ENCODE results near the gene MAPK8IP3.
"Not testable (repeated sequence)": the region's sequence is repeated elsewhere in the genome, so short reads cannot be mapped to it uniquely, and the experiment has no call there.

The MAPK8IP3 gene

GRCh38 chr16:1696863-1697262 lies 9.1 kb upstream of the MAPK8IP3 start:
- no peak for DNase-seq (ENCODE audit: low read depth, low spot score)
- H3K9me3 ChIP-seq (ENCODE audit: control insufficient read depth, insufficient read depth, low read length) = no peaks in the 10 kb centered on the region
- no CpG with 5 or more reads among the region's 5 CpGs for WGBS (ENCODE audit: insufficient coverage, insufficient read length)
- no peaks in the 10 kb centered on the region for H3K27me3 ChIP-seq (ENCODE audit: control insufficient read depth, insufficient read depth, low read length)
- H3K4me1 ChIP-seq (ENCODE audit: control insufficient read depth, insufficient read depth, low read length) = no peaks in the 10 kb centered on the region; the same call in 1 of the 2 replicates
- no peak overlapping the region for H3K27ac ChIP-seq (ENCODE audit: low read length)
- peaks cover 38% of the 10 kb centered on the region for H3K36me3 ChIP-seq (ENCODE audit: control insufficient read depth, insufficient read depth, low read length)
- no peak overlapping the region for H3K4me3 ChIP-seq (ENCODE audit: low read length)

GRCh38 chr16:1698680-1699079 lies 7.3 kb upstream of the MAPK8IP3 start:
- no peaks in the 10 kb centered on the region for H3K4me1 ChIP-seq (ENCODE audit: control insufficient read depth, insufficient read depth, low read length)
- no peaks in the 10 kb centered on the region for H3K9me3 ChIP-seq (ENCODE audit: control insufficient read depth, insufficient read depth, low read length)
- no peaks in the 10 kb centered on the region for H3K27me3 ChIP-seq (ENCODE audit: control insufficient read depth, insufficient read depth, low read length)
- peaks cover 33% of the 10 kb centered on the region for H3K36me3 ChIP-seq (ENCODE audit: control insufficient read depth, insufficient read depth, low read length)
- no peak overlapping the region for H3K4me3 ChIP-seq (ENCODE audit: low read length)
- no peak overlapping the region for H3K27ac ChIP-seq (ENCODE audit: low read length)
- no peak for DNase-seq (ENCODE audit: low read depth, low spot score)
- no CpG with 5 or more reads among the region's 10 CpGs for WGBS (ENCODE audit: insufficient coverage, insufficient read length)

GRCh38 chr16:1700246-1700645 lies 5.7 kb upstream of the MAPK8IP3 start:
- H3K36me3 ChIP-seq (ENCODE audit: control insufficient read depth, insufficient read depth, low read length) = peaks cover 33% of the 10 kb centered on the region
- no peaks in the 10 kb centered on the region for H3K27me3 ChIP-seq (ENCODE audit: control insufficient read depth, insufficient read depth, low read length)
- H3K4me1 ChIP-seq (ENCODE audit: control insufficient read depth, insufficient read depth, low read length) = no peaks in the 10 kb centered on the region
- H3K9me3 ChIP-seq (ENCODE audit: control insufficient read depth, insufficient read depth, low read length) = no peaks in the 10 kb centered on the region
- no peak overlapping the region for H3K27ac ChIP-seq (ENCODE audit: low read length)
- DNase-seq (ENCODE audit: low read depth, low spot score) = no peak
- no peak overlapping the region for H3K4me3 ChIP-seq (ENCODE audit: low read length)
- WGBS (ENCODE audit: insufficient coverage, insufficient read length) = no CpG with 5 or more reads among the region's 3 CpGs

GRCh38 chr16:1701216-1701878 lies 4.6 kb upstream of the MAPK8IP3 start:
- no peak overlapping the region for H3K27ac ChIP-seq (ENCODE audit: low read length)
- no CpG with 5 or more reads among the region's 6 CpGs for WGBS (ENCODE audit: insufficient coverage, insufficient read length)
- DNase-seq (ENCODE audit: low read depth, low spot score) = no peak
- no peaks in the 10 kb centered on the region for H3K9me3 ChIP-seq (ENCODE audit: control insufficient read depth, insufficient read depth, low read length)
- no peaks in the 10 kb centered on the region for H3K4me1 ChIP-seq (ENCODE audit: control insufficient read depth, insufficient read depth, low read length)
- no peak overlapping the region for H3K4me3 ChIP-seq (ENCODE audit: low read length)
- H3K36me3 ChIP-seq (ENCODE audit: control insufficient read depth, insufficient read depth, low read length) = peaks cover 33% of the 10 kb centered on the region
- no peaks in the 10 kb centered on the region for H3K27me3 ChIP-seq (ENCODE audit: control insufficient read depth, insufficient read depth, low read length)

GRCh38 chr16:1705324-1705687 lies 689 bp upstream of the MAPK8IP3 start:
- Histone ChIP-seq H3K4me3 (ENCODE audit: low read length) (peak overlapping the region; percentile 81; the same call in 1 of the 2 replicates), H3K36me3 (ENCODE audit: control insufficient read depth, insufficient read depth, low read length) (peaks cover 13% of the 10 kb centered on the region; the same call in 1 of the 2 replicates)
- DNase-seq (ENCODE audit: low read depth, low spot score); H3K9me3 ChIP-seq (ENCODE audit: control insufficient read depth, insufficient read depth, low read length); H3K4me1 ChIP-seq (ENCODE audit: control insufficient read depth, insufficient read depth, low read length); H3K27me3 ChIP-seq (ENCODE audit: control insufficient read depth, insufficient read depth, low read length); H3K27ac ChIP-seq (ENCODE audit: low read length): not testable (repeated sequence)
- no CpG with 5 or more reads among the region's 16 CpGs for WGBS (ENCODE audit: insufficient coverage, insufficient read length)

GRCh38 chr16:1706386-1707192 lies 594 bp downstream of the MAPK8IP3 start:
- peaks cover 2% of the 10 kb centered on the region; the same call in 1 of the 2 replicates for H3K4me1 ChIP-seq (ENCODE audit: control insufficient read depth, insufficient read depth, low read length)
- H3K9me3 ChIP-seq (ENCODE audit: control insufficient read depth, insufficient read depth, low read length) = no peaks in the 10 kb centered on the region
- H3K27me3 ChIP-seq (ENCODE audit: control insufficient read depth, insufficient read depth, low read length) = no peaks in the 10 kb centered on the region
- DNase-seq (ENCODE audit: low read depth, low spot score) = no peak
- H3K36me3 ChIP-seq (ENCODE audit: control insufficient read depth, insufficient read depth, low read length) = peaks cover 6% of the 10 kb centered on the region; the same call in 1 of the 2 replicates
- no CpG with 5 or more reads among the region's 62 CpGs for WGBS (ENCODE audit: insufficient coverage, insufficient read length)
- H3K27ac ChIP-seq (ENCODE audit: low read length) = no peak overlapping the region
- peak overlapping the region; percentile 81 for H3K4me3 ChIP-seq (ENCODE audit: low read length)

- no CpG with 5 or more reads among the region's 16 CpGs for WGBS (ENCODE audit: insufficient coverage, insufficient read length)
- Histone ChIP-seq H3K27ac (ENCODE audit: low read length) (no peak overlapping the region), H3K4me1 (ENCODE audit: control insufficient read depth, insufficient read depth, low read length) (peaks cover 2% of the 10 kb centered on the region; the same call in 1 of the 2 replicates), H3K4me3 (ENCODE audit: low read length) (peak overlapping the region; percentile 81; the same call in 1 of the 2 replicates), H3K27me3 (ENCODE audit: control insufficient read depth, insufficient read depth, low read length) (no peaks in the 10 kb centered on the region), H3K36me3 (ENCODE audit: control insufficient read depth, insufficient read depth, low read length) (peaks cover 3% of the 10 kb centered on the region; the same call in 1 of the 2 replicates), H3K9me3 (ENCODE audit: control insufficient read depth, insufficient read depth, low read length) (no peaks in the 10 kb centered on the region)
- no peak for DNase-seq (ENCODE audit: low read depth, low spot score)
Measured at GRCh38 chr16:1707193-1707790, 1.3 kb downstream of the MAPK8IP3 start.

GRCh38 chr16:1708083-1708767 lies 2.2 kb downstream of the MAPK8IP3 start:
- no peaks in the 10 kb centered on the region for H3K36me3 ChIP-seq (ENCODE audit: control insufficient read depth, insufficient read depth, low read length)
- H3K27ac ChIP-seq (ENCODE audit: low read length) = no peak overlapping the region
- H3K27me3 ChIP-seq (ENCODE audit: control insufficient read depth, insufficient read depth, low read length) = no peaks in the 10 kb centered on the region
- H3K4me3 ChIP-seq (ENCODE audit: low read length) = no peak overlapping the region
- no peaks in the 10 kb centered on the region for H3K9me3 ChIP-seq (ENCODE audit: control insufficient read depth, insufficient read depth, low read length)
- peaks cover 4% of the 10 kb centered on the region; the same call in 1 of the 2 replicates for H3K4me1 ChIP-seq (ENCODE audit: control insufficient read depth, insufficient read depth, low read length)
- no peak for DNase-seq (ENCODE audit: low read depth, low spot score)
- WGBS (ENCODE audit: insufficient coverage, insufficient read length) = no CpG with 5 or more reads among the region's 18 CpGs

GRCh38 chr16:1708768-1709180 lies 2.8 kb downstream of the MAPK8IP3 start:
- H3K4me3 ChIP-seq (ENCODE audit: low read length) = no peak overlapping the region
- H3K9me3 ChIP-seq (ENCODE audit: control insufficient read depth, insufficient read depth, low read length) = no peaks in the 10 kb centered on the region
- DNase-seq (ENCODE audit: low read depth, low spot score) = no peak
- WGBS (ENCODE audit: insufficient coverage, insufficient read length) = no CpG with 5 or more reads among the region's 13 CpGs
- H3K4me1 ChIP-seq (ENCODE audit: control insufficient read depth, insufficient read depth, low read length) = peaks cover 5% of the 10 kb centered on the region
- no peak overlapping the region for H3K27ac ChIP-seq (ENCODE audit: low read length)
- H3K27me3 ChIP-seq (ENCODE audit: control insufficient read depth, insufficient read depth, low read length) = no peaks in the 10 kb centered on the region
- H3K36me3 ChIP-seq (ENCODE audit: control insufficient read depth, insufficient read depth, low read length) = no peaks in the 10 kb centered on the region

- Histone ChIP-seq H3K4me3 (ENCODE audit: low read length) (no peak overlapping the region), H3K27me3 (ENCODE audit: control insufficient read depth, insufficient read depth, low read length) (no peaks in the 10 kb centered on the region), H3K4me1 (ENCODE audit: control insufficient read depth, insufficient read depth, low read length) (peaks cover 8% of the 10 kb centered on the region), H3K36me3 (ENCODE audit: control insufficient read depth, insufficient read depth, low read length) (no peaks in the 10 kb centered on the region), H3K9me3 (ENCODE audit: control insufficient read depth, insufficient read depth, low read length) (no peaks in the 10 kb centered on the region), H3K27ac (ENCODE audit: low read length) (no peak overlapping the region)
- WGBS (ENCODE audit: insufficient coverage, insufficient read length) = no CpG with 5 or more reads among the region's 15 CpGs
- DNase-seq (ENCODE audit: low read depth, low spot score) = no peak
Measured at GRCh38 chr16:1709356-1709755, 3.4 kb downstream of the MAPK8IP3 start.
